Keratinocyte (primary cell): ENCODE results near the gene UPB1.

Source experiments
- EZH2 ChIP-seq: IDR thresholded peaks from one replicate; pipeline ENCODE4 v1.6.1; 2012; ENCODE audit warnings: inconsistent platforms, mild to moderate bottlenecking, low read length, moderate library complexity
- TF ChIP-seq, protein P1 (sequence below), 3 experiments: IDR thresholded peaks in 1 of 3; conservative IDR thresholded peaks in 1 of 3; optimal IDR thresholded peaks in 1 of 3; 2 replicates in 2 of 3; 3 replicates in 1 of 3; pipeline versions ENCODE3 to v1.5.1; 2011; ENCODE audit warnings: low read length in 3 of 3, mild to moderate bottlenecking in 3 of 3, moderate library complexity in 2 of 3, control low read depth in 1 of 3, inconsistent platforms in 1 of 3; ENCODE audit not compliant: insufficient read depth in 2 of 3; ENCODE audit errors: extremely low read depth in 1 of 3

DNA sequence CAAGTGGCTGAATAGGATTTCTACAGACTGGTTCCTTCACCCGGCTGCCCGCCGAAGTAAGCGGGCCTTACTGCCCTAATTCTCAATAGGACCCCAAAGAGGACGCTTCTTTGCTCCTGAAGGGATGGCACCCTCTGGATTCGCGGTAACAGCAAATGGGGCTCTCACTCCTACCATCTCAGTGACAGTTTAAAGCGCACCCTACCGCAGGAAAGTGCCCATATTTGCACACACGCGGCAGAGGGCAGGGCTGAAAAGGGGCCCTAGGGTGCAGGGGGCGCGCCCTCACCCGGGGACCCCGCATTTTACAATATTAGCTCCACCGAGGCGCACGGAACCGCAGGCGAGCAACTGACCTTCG, 985 bp upstream of the UPB1 start:
- TF ChIP-seq, protein P1, sequence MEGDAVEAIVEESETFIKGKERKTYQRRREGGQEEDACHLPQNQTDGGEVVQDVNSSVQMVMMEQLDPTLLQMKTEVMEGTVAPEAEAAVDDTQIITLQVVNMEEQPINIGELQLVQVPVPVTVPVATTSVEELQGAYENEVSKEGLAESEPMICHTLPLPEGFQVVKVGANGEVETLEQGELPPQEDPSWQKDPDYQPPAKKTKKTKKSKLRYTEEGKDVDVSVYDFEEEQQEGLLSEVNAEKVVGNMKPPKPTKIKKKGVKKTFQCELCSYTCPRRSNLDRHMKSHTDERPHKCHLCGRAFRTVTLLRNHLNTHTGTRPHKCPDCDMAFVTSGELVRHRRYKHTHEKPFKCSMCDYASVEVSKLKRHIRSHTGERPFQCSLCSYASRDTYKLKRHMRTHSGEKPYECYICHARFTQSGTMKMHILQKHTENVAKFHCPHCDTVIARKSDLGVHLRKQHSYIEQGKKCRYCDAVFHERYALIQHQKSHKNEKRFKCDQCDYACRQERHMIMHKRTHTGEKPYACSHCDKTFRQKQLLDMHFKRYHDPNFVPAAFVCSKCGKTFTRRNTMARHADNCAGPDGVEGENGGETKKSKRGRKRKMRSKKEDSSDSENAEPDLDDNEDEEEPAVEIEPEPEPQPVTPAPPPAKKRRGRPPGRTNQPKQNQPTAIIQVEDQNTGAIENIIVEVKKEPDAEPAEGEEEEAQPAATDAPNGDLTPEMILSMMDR (optimal IDR thresholded peaks at IDR 0.05 in 1 of 3, IDR thresholded peaks at IDR 0.05 in 1 of 3, conservative IDR thresholded peaks at IDR 0.05 in 1 of 3; ENCODE audit: extremely low read depth in 1 of 3, insufficient read depth in 2 of 3, low read length in 3 of 3): no peak
- no peak for TF ChIP-seq EZH2
